H1 (cell line): ENCODE data around the gene TP53I11. TPM values are rescaled to one million over a fixed set of nuclear protein-coding genes. Genes with fewer than 3 reads are reported as not detected.

ENCODE experiments used
- CTCF ChIA-PET: fragments of 300-600 bp; sonication (Branson Sonifier 250); formaldehyde crosslinking; loops from one replicate; lab custom pipeline; 2021; ENCODE audit not compliant: partially characterized antibody; lab: Charles Lee
- POLR2A ChIA-PET: fragments of 300-600 bp; sonication (Branson Sonifier 250); formaldehyde crosslinking; loops from one replicate; lab custom pipeline; 2021; ENCODE audit warnings: inconsistent platforms; ENCODE audit not compliant: partially characterized antibody; lab: Charles Lee
- DNase-seq, 2 experiments: peaks; one replicate each; pipeline versions ENCODE4 v3.0.0 to v3.0.0-alpha.2; 2010 to 2022; ENCODE audit warnings: low spot score in 2 of 2, low read depth in 1 of 2, mixed read lengths in 1 of 2
- FAIRE-seq: peaks from 2 replicates; lab custom pipeline; 2011; peaks lifted over from hg19 to GRCh38; lab: Jason Lieb, UNC
- H2AFZ ChIP-seq: 2 replicates; pipeline ENCODE4 v1.8.1; 2012; ENCODE audit warnings: low read length, inconsistent platforms
- H2AK5ac ChIP-seq: 2 replicates; pipeline ENCODE4 v1.6.1; 2013; ENCODE audit warnings: low read depth, low read length
- H2BK120ac ChIP-seq: replicated peaks from 2 replicates; pipeline ENCODE3; 2013; ENCODE audit warnings: low read depth, low read length, inconsistent platforms
- H2BK12ac ChIP-seq: 2 replicates; pipeline ENCODE4 v1.6.1; 2013; ENCODE audit warnings: low read depth, low read length
- H2BK15ac ChIP-seq: 2 replicates; pipeline ENCODE4 v1.6.1; 2013; ENCODE audit warnings: low read length
- H2BK20ac ChIP-seq: 2 replicates; pipeline ENCODE4 v1.6.1; 2013; ENCODE audit warnings: low read length
- H2BK5ac ChIP-seq: 2 replicates; pipeline ENCODE4 v1.6.1; 2013; ENCODE audit warnings: low read depth, low read length
- H3K14ac ChIP-seq: 2 replicates; pipeline ENCODE4 v1.6.1; 2013; ENCODE audit warnings: inconsistent platforms; ENCODE audit not compliant: insufficient read length
- H3K18ac ChIP-seq: 2 replicates; pipeline ENCODE4 v1.6.1; 2013; ENCODE audit warnings: low read length; ENCODE audit errors: extremely low read depth
- H3K23ac ChIP-seq: 2 replicates; pipeline ENCODE4 v1.6.1; 2013; ENCODE audit warnings: inconsistent platforms; ENCODE audit not compliant: insufficient read length
- H3K23me2 ChIP-seq: 2 replicates; pipeline ENCODE4 v1.6.1; 2013; ENCODE audit warnings: low read depth, low read length
- H3K27ac ChIP-seq: 2 replicates; pipeline ENCODE4 v1.6.1; 2011; ENCODE audit warnings: low read depth, low read length, inconsistent platforms
- H3K27me3 ChIP-seq, 4 experiments: replicated peaks in 1 of 4; 1 replicate in 1 of 4; 2 replicates in 3 of 4; pipeline versions ENCODE4 v1.6.1 to v1.8.1; 2011 to 2013; ENCODE audit warnings: low read length in 3 of 4, mild to moderate bottlenecking in 3 of 4, inconsistent platforms in 2 of 4, mixed read lengths in 2 of 4, moderate library complexity in 1 of 4; ENCODE audit not compliant: control insufficient read depth in 3 of 4, insufficient read depth in 3 of 4; ENCODE audit errors: extremely low read depth in 1 of 4
- H3K36me3 ChIP-seq, 4 experiments: 2 replicates each; pipeline versions ENCODE4 v1.6.1 to v1.8.1; 2011 to 2013; ENCODE audit warnings: mild to moderate bottlenecking in 4 of 4, low read length in 3 of 4, moderate library complexity in 2 of 4, control low read depth in 1 of 4, inconsistent platforms in 1 of 4; ENCODE audit not compliant: insufficient read depth in 4 of 4, control insufficient read depth in 2 of 4
- H3K4ac ChIP-seq: replicated peaks from 2 replicates; pipeline ENCODE3; 2013; ENCODE audit warnings: low read length, low read depth, mixed read lengths, inconsistent platforms; ENCODE audit not compliant: insufficient read length
- H3K4me1 ChIP-seq, 4 experiments: replicated peaks in 1 of 4; 1 replicate in 1 of 4; 2 replicates in 3 of 4; pipeline versions ENCODE4 v1.6.1 to v1.8.1; 2011 to 2013; ENCODE audit warnings: low read length in 3 of 4, inconsistent platforms in 2 of 4, mixed read lengths in 1 of 4; ENCODE audit not compliant: insufficient read depth in 4 of 4, control insufficient read depth in 3 of 4
- H3K4me2 ChIP-seq, 2 experiments: 2 replicates each; pipeline versions ENCODE4 v1.6.1 to v1.8.1; 2011 to 2013; ENCODE audit warnings: low read depth in 2 of 2, low read length in 2 of 2, control low read depth in 1 of 2, inconsistent platforms in 1 of 2, mild to moderate bottlenecking in 1 of 2; ENCODE audit not compliant: insufficient read depth in 1 of 2
- H3K4me3 ChIP-seq, 4 experiments: fragments of 200-600, 300-600 bp in 1 of 4; sonication (generic), shearing (Covaris generic), sonication (Bioruptor Twin) in 1 of 4; 2 replicates each; pipeline versions ENCODE4 v1.5.1 to v1.8.1; 2011 to 2016; ENCODE audit warnings: low read length in 4 of 4, low read depth in 3 of 4, control low read depth in 2 of 4, inconsistent platforms in 2 of 4, mild to moderate bottlenecking in 2 of 4, mixed read lengths in 1 of 4, moderate library complexity in 1 of 4; ENCODE audit not compliant: insufficient read depth in 2 of 4; ENCODE audit errors: extremely low read depth in 1 of 4
- H3K56ac ChIP-seq: replicated peaks from 2 replicates; pipeline ENCODE3; 2013; ENCODE audit warnings: low read depth, mild to moderate bottlenecking, mixed read lengths, low read length, inconsistent platforms; ENCODE audit not compliant: insufficient read length
- H3K79me1 ChIP-seq: 2 replicates; pipeline ENCODE4 v1.6.1; 2013; ENCODE audit warnings: low read depth, low read length, control low read depth
- H3K79me2 ChIP-seq, 2 experiments: 2 replicates each; pipeline versions ENCODE4 v1.6.1 to v1.8.1; 2012 to 2013; ENCODE audit warnings: low read length in 2 of 2, mild to moderate bottlenecking in 2 of 2, inconsistent platforms in 1 of 2; ENCODE audit not compliant: insufficient read depth in 2 of 2, control insufficient read depth in 1 of 2
- H3K9ac ChIP-seq, 4 experiments: replicated peaks in 1 of 4; 1 replicate in 1 of 4; 2 replicates in 3 of 4; pipeline versions ENCODE4 v1.6.1 to v1.8.1; 2011 to 2013; ENCODE audit warnings: low read depth in 3 of 4, low read length in 3 of 4, control low read depth in 2 of 4, mild to moderate bottlenecking in 2 of 4, moderate library complexity in 2 of 4, inconsistent platforms in 1 of 4; ENCODE audit errors: extremely low read depth in 1 of 4
- H3K9me3 ChIP-seq, 2 experiments: 2 replicates each; pipeline versions ENCODE4 v1.6.1 to v1.8.1; 2012 to 2013; ENCODE audit warnings: mild to moderate bottlenecking in 2 of 2, moderate library complexity in 2 of 2, control low read depth in 1 of 2, inconsistent platforms in 1 of 2, low read depth in 1 of 2, low read length in 1 of 2, mixed read lengths in 1 of 2; ENCODE audit not compliant: insufficient read depth in 2 of 2
- H4K20me1 ChIP-seq, 2 experiments: replicated peaks in 1 of 2; 2 replicates each; pipeline versions ENCODE3 to v1.8.1; 2011 to 2013; ENCODE audit warnings: inconsistent platforms in 2 of 2, low read length in 2 of 2, mild to moderate bottlenecking in 1 of 2; ENCODE audit not compliant: insufficient read depth in 2 of 2, control insufficient read depth in 1 of 2
- H4K5ac ChIP-seq: 2 replicates; pipeline ENCODE4 v1.6.1; 2013; ENCODE audit warnings: low read length, low read depth, mixed read lengths, inconsistent platforms; ENCODE audit not compliant: insufficient read length
- H4K8ac ChIP-seq: 2 replicates; pipeline ENCODE4 v1.8.0; 2013; ENCODE audit warnings: mild to moderate bottlenecking, moderate library complexity, low read length, inconsistent platforms; ENCODE audit not compliant: insufficient read depth; ENCODE audit errors: extremely low read depth
- H4K91ac ChIP-seq: replicated peaks from 2 replicates; pipeline ENCODE3; 2013; ENCODE audit warnings: low read length, mixed read lengths, inconsistent platforms; ENCODE audit not compliant: insufficient read length
- BRCA1 ChIP-seq: IDR thresholded peaks from 2 replicates; pipeline ENCODE4 v1.6.1; 2012; ENCODE audit warnings: low read depth, low read length, improper control_type of control experiment
- EZH2 ChIP-seq: fragments of 200-600 bp; sonication (generic); IDR thresholded peaks from 2 replicates; pipeline ENCODE4 v1.7.1; 2012; ENCODE audit warnings: low read depth, mild to moderate bottlenecking, moderate library complexity, low read length, inconsistent platforms; ENCODE audit not compliant: severe bottlenecking
- GABPA ChIP-seq: IDR thresholded peaks from 2 replicates; pipeline ENCODE4 v1.6.1; 2011; ENCODE audit warnings: mild to moderate bottlenecking, low read length, moderate library complexity, borderline replicate concordance; ENCODE audit not compliant: insufficient read depth
- HDAC6 ChIP-seq: IDR thresholded peaks from one replicate; pipeline ENCODE4 v1.7.1; 2012; ENCODE audit warnings: low read depth, mild to moderate bottlenecking, inconsistent platforms, low read length, moderate library complexity
- MAFK ChIP-seq: IDR thresholded peaks from 2 replicates; pipeline ENCODE4 v1.6.1; 2012; ENCODE audit warnings: low read depth, mild to moderate bottlenecking, improper control_type of control experiment, low read length
- NRF1 ChIP-seq: IDR thresholded peaks from 2 replicates; pipeline ENCODE4 v1.6.1; 2011; ENCODE audit warnings: mild to moderate bottlenecking, low read depth, low read length, improper control_type of control experiment
- POU5F1 ChIP-seq: IDR thresholded peaks from 2 replicates; pipeline ENCODE4 v1.6.1; 2011; ENCODE audit warnings: low read depth, mild to moderate bottlenecking, low read length, moderate library complexity
- RAD21 ChIP-seq, 2 experiments: IDR thresholded peaks in 1 of 2; conservative IDR thresholded peaks in 1 of 2; 2 replicates each; pipeline ENCODE4 v1.6.1; 2011; ENCODE audit warnings: low read depth in 2 of 2, low read length in 2 of 2, improper control_type of control experiment in 1 of 2, inconsistent platforms in 1 of 2, mild to moderate bottlenecking in 1 of 2, moderate library complexity in 1 of 2
- SIRT6 ChIP-seq: IDR thresholded peaks from one replicate; pipeline ENCODE4 v1.7.1; 2012; ENCODE audit warnings: low read length, inconsistent platforms
- SP1 ChIP-seq: IDR thresholded peaks from 2 replicates; pipeline ENCODE4 v1.6.1; 2011; ENCODE audit warnings: low read depth, low read length
- TAF1 ChIP-seq: IDR thresholded peaks from 2 replicates; pipeline ENCODE4 v1.6.1; 2011; ENCODE audit warnings: mild to moderate bottlenecking, low read depth, low read length
- TCF12 ChIP-seq: IDR thresholded peaks from 2 replicates; pipeline ENCODE4 v1.6.1; 2011; ENCODE audit warnings: low read depth, mild to moderate bottlenecking, low read length
- WGBS, 2 experiments: shearing (Covaris generic) in 1 of 2; methylation state at CpG; one replicate each; pipeline versions ENCODE4 v1.1.6 to v1.1.7; 2013 to 2015; ENCODE audit warnings: low lambda C conversion rate in 2 of 2, mixed read lengths in 2 of 2, inconsistent platforms in 1 of 2, low coverage in 1 of 2, missing lambda C conversion rate in 1 of 2; ENCODE audit not compliant: insufficient replicate concordance in 2 of 2, insufficient coverage in 1 of 2, insufficient read length in 1 of 2; ENCODE audit errors: extremely low coverage in 1 of 2, missing lambda C conversion rate in 1 of 2; 5-methylcytosine and 5-hydroxymethylcytosine counted together
- polyA plus RNA-seq, 7 experiments: library from polyadenylated mRNA; depleted of rRNA in 3 of 7; stranded (reverse) in 5 of 7; unstranded in 2 of 7; fragments of >200 nt in 5 of 7; fragments of 200-250 nt in 2 of 7; gene quantifications; 1 replicate in 5 of 7; 2 replicates in 1 of 7; 4 replicates in 1 of 7; pipeline versions ENCODE4 v1.2.1 to v1.2.3, GENCODE V29; 2011 to 2013; ENCODE audit warnings: missing spikeins in 2 of 7, mixed read lengths in 2 of 7
- total RNA-seq: library from RNA; stranded (reverse); fragmentation: NEBNext Ultra II Directional; extraction: Animal tissue kit (Norgen Biotek cat#: 25700); gene quantifications from 2 replicates; pipeline ENCODE4 v1.2.1, GENCODE V29; 2021
- TF ChIP-seq, protein P1 (sequence below): IDR thresholded peaks from 2 replicates; pipeline ENCODE4 v1.6.1; 2012; ENCODE audit warnings: inconsistent platforms
- TF ChIP-seq, protein P2 (sequence below): IDR thresholded peaks from 2 replicates; pipeline ENCODE4 v1.6.1; 2011; ENCODE audit warnings: low read depth, mild to moderate bottlenecking, low read length; ENCODE audit not compliant: insufficient read depth

Gene TP53I11
- total and polyA plus RNA-seq, 2 of the 8 experiments (the other 6 are each of a cell fraction or from before 2014, with no cell fraction given): 34.0 to 46.3 TPM

DNA sequence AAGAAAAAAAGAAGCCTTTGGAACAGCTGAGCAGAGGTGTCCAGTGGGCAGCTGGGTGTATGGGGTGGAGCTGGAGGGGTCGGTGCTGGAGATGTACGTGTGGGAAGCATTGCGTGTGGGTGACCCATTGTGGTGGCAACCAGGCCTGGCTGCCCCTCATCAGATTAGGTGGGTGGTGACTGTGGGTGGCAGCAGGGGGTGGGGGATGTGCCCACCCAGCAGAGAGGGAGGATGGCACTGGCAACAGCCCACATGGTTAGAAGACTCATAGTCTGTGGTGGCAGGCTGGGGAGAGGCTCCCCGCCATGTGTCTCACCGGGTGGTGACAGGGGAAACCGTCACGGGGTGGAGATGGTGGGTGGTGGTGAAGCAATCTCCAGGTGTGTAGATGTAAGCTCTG lies 27.6 kb downstream of the TP53I11 start:
- Histone ChIP-seq H3K23ac (no peak overlapping the region), H3K56ac (no peak overlapping the region), H3K27me3 (no peaks in the 10 kb centered on the region)
- TF ChIP-seq MAFK: no peak
- no peak for TF ChIP-seq HDAC6
- no peak for TF ChIP-seq TCF12
- TF ChIP-seq POU5F1: no peak
- TF ChIP-seq TAF1: no peak
- TF ChIP-seq BRCA1: no peak
- TF ChIP-seq SIRT6: no peak
- TF ChIP-seq SP1: no peak
- TF ChIP-seq RAD21 (IDR thresholded peaks at IDR 0.05 in 1 of 2, conservative IDR thresholded peaks at IDR 0.05 in 1 of 2; ENCODE audit: low read depth in 2 of 2, low read length in 2 of 2): no peak
- TF ChIP-seq EZH2: no peak
- TF ChIP-seq NRF1: no peak
- TF ChIP-seq, protein P1, sequence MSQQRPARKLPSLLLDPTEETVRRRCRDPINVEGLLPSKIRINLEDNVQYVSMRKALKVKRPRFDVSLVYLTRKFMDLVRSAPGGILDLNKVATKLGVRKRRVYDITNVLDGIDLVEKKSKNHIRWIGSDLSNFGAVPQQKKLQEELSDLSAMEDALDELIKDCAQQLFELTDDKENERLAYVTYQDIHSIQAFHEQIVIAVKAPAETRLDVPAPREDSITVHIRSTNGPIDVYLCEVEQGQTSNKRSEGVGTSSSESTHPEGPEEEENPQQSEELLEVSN: no peak
- TF ChIP-seq, protein P2, sequence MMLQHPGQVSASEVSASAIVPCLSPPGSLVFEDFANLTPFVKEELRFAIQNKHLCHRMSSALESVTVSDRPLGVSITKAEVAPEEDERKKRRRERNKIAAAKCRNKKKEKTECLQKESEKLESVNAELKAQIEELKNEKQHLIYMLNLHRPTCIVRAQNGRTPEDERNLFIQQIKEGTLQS: no peak
- TF ChIP-seq GABPA: no peak

More for the DNA sequence above, 27.6 kb downstream of the TP53I11 start:
- Histone ChIP-seq H4K8ac (no peak overlapping the region), H2BK120ac (no peak overlapping the region), H3K4me3 (no peak overlapping the region), H2AFZ (no peak overlapping the region), H2BK15ac (no peak overlapping the region), H4K20me1 (no peaks in the 10 kb centered on the region), H2BK20ac (no peak overlapping the region), H3K9ac (no peak overlapping the region), H2BK5ac (no peak overlapping the region), H3K4ac (no peak overlapping the region), H3K79me2 (no peaks in the 10 kb centered on the region), H3K18ac (no peak overlapping the region), H2BK12ac (no peak overlapping the region), H3K14ac (no peak overlapping the region), H3K79me1 (no peaks in the 10 kb centered on the region), H4K5ac (no peak overlapping the region), H2AK5ac (no peak overlapping the region), H4K91ac (no peak overlapping the region), H3K23me2 (no peaks in the 10 kb centered on the region), H3K9me3 (no peaks in the 10 kb centered on the region), H3K27ac (no peak overlapping the region), H3K4me1 (peaks cover 0 to 10% (median 6%) of the 10 kb centered on the region in 4 experiments; a peak in 6 of 7 replicates), H3K4me2 (no peak overlapping the region), H3K36me3 (no peaks in the 10 kb centered on the region)
- DNase-seq (no peak), FAIRE-seq (no peak)
- WGBS, 2 experiments: 91% methylated on average over 7 of the region's 7 CpGs; no CpG with 5 or more reads in 1 of the 2 experiments
- CTCF ChIA-PET: interaction anchor here (0.7 to 1.8 kb wide), 8 partner anchors 9 to 302 kb away, joined by 3 to 6 read pairs (median 4); no protein-coding TSS in a partner anchor
- POLR2A ChIA-PET: no interaction called here
